Smooth muscle cell of the brain vasculature (primary cell): ENCODE results near the gene MYO5B.

Experiments
- DNase-seq: peaks from one replicate; pipeline ENCODE4 v3.0.0-alpha.2; 2012; ENCODE audit warnings: low read depth, low spot score

Gene MYO5B

GRCh38 chr18:50072146-50072545 is 122.8 kb downstream of the MYO5B start:
- no peak for DNase-seq

- no peak for DNase-seq
Measured at GRCh38 chr18:50071397-50071796, 123.5 kb downstream of the MYO5B start.

- DNase-seq, result no peak
Measured at GRCh38 chr18:50069422-50069821, 125.5 kb downstream of the MYO5B start.

- DNase-seq, result no peak
Measured at GRCh38 chr18:50065527-50065926, 129.4 kb downstream of the MYO5B start.

GRCh38 chr18:50065039-50065438 is 129.9 kb downstream of the MYO5B start:
- DNase-seq, result no peak

GRCh38 chr18:50061876-50062517 is 132.9 kb downstream of the MYO5B start:
- DNase-seq, result no peak

- DNase-seq, result no peak
Measured at GRCh38 chr18:50060822-50061221, 134.1 kb downstream of the MYO5B start.

- no peak for DNase-seq
Measured at GRCh38 chr18:50058731-50059130, 136.2 kb downstream of the MYO5B start.

GRCh38 chr18:50057009-50057408 is 137.9 kb downstream of the MYO5B start:
- DNase-seq, result no peak

GRCh38 chr18:50056185-50056584 is 138.8 kb downstream of the MYO5B start:
- DNase-seq, result no peak

GRCh38 chr18:50055488-50055887 is 139.5 kb downstream of the MYO5B start:
- DNase-seq, result no peak

GRCh38 chr18:50053111-50053510 is 141.8 kb downstream of the MYO5B start:
- no peak for DNase-seq

- no peak for DNase-seq
Measured at GRCh38 chr18:50051288-50051687, 143.7 kb downstream of the MYO5B start.

- no peak for DNase-seq
Measured at GRCh38 chr18:50045126-50045525, 149.8 kb downstream of the MYO5B start.

- no peak for DNase-seq
Measured at GRCh38 chr18:50044402-50044801, 150.5 kb downstream of the MYO5B start.

GRCh38 chr18:50042611-50043010 is 152.3 kb downstream of the MYO5B start:
- DNase-seq, result no peak

- DNase-seq, result no peak
Measured at GRCh38 chr18:50039746-50040145, 155.2 kb downstream of the MYO5B start.

GRCh38 chr18:50038448-50038847 is 156.5 kb downstream of the MYO5B start:
- DNase-seq, result peak; percentile 2

- no peak for DNase-seq
Measured at GRCh38 chr18:50034029-50034428, 160.9 kb downstream of the MYO5B start.

- no peak for DNase-seq
Measured at GRCh38 chr18:50033004-50033403, 161.9 kb downstream of the MYO5B start.

- no peak for DNase-seq
Measured at GRCh38 chr18:50030146-50030545, 164.8 kb downstream of the MYO5B start.

- DNase-seq, result no peak
Measured at GRCh38 chr18:50027996-50028395, 167.0 kb downstream of the MYO5B start.

GRCh38 chr18:50024466-50024865 is 170.5 kb downstream of the MYO5B start:
- no peak for DNase-seq

- DNase-seq, result no peak
Measured at GRCh38 chr18:50022985-50023384, 172.0 kb downstream of the MYO5B start.
